Measurements from ENCODE around the gene SSH3.

The SSH3 gene

GRCh38 chr11:67345920-67346819 is 42.8 kb downstream of the SSH3 start:
- Histone ChIP-seq H3K4me3 (no peak overlapping the region), H3K36me3 (peaks cover 0 to 4% (median 0%) of the 10 kb centered on the region in 11 experiments; a peak in 1 of 22 replicates), H3K9ac (no peak overlapping the region), H3K4me1 (peaks cover 28 to 67% (median 51%) of the 10 kb centered on the region in 10 experiments), H3K9me3 (replicated peaks in 1 of 11) (peaks cover 0 to 12% (median 8%) of the 10 kb centered on the region in 11 experiments; a peak in 17 of 22 replicates), H3K27ac (no peak overlapping the region), H4K20me1 (peaks cover 0 to 6% (median 0%) of the 10 kb centered on the region in 11 experiments; a peak in 2 of 22 replicates), H3K27me3 (no peaks in the 10 kb centered on the region), H3K4me2 (peak overlapping the region in 9 of 11 experiments; percentile 11 to 40 (median 17); a peak in 11 of 22 replicates)
- TF ChIP-seq Cebpa-rat (IDR thresholded peaks at IDR 0.05) = no peak

- Histone ChIP-seq H3K4me3 (no peak overlapping the region), H4K20me1 (peaks cover 0 to 6% (median 0%) of the 10 kb centered on the region in 11 experiments; a peak in 2 of 22 replicates), H3K9ac (peak overlapping the region in 2 of 11 experiments; percentile 16 to 24; a peak in 1 of 22 replicates), H3K4me2 (no peak overlapping the region), H3K4me1 (peaks cover 43 to 81% (median 69%) of the 10 kb centered on the region in 10 experiments), H3K9me3 (replicated peaks in 1 of 11) (no peaks in the 10 kb centered on the region), H3K27ac (no peak overlapping the region), H3K36me3 (no peaks in the 10 kb centered on the region), H3K27me3 (no peaks in the 10 kb centered on the region)
- TF ChIP-seq Cebpa-rat (IDR thresholded peaks at IDR 0.05) = no peak
Measured at GRCh38 chr11:67347964-67348749, 44.8 kb downstream of the SSH3 start.

- H3K27ac ChIP-seq = no peak overlapping the region
- H3K27me3 ChIP-seq = no peaks in the 10 kb centered on the region
- no peaks in the 10 kb centered on the region for H3K9me3 ChIP-seq (replicated peaks in 1 of 11)
- no peak for TF ChIP-seq Cebpa-rat (IDR thresholded peaks at IDR 0.05)
- H3K4me2 ChIP-seq = peak overlapping the region in 2 of 11 experiments; percentile 3 to 18; a peak in 1 of 22 replicates
- peaks cover 0 to 6% (median 0%) of the 10 kb centered on the region in 11 experiments; a peak in 2 of 22 replicates for H4K20me1 ChIP-seq
- H3K4me3 ChIP-seq = no peak overlapping the region
- peaks cover 43 to 79% (median 71%) of the 10 kb centered on the region in 10 experiments for H3K4me1 ChIP-seq
- peak overlapping the region in 2 of 11 experiments; percentile 15 to 16; a peak in 1 of 22 replicates for H3K9ac ChIP-seq
- no peaks in the 10 kb centered on the region for H3K36me3 ChIP-seq
Measured at GRCh38 chr11:67349036-67349435, 45.7 kb downstream of the SSH3 start.

GRCh38 chr11:67349457-67349856 is 46.1 kb downstream of the SSH3 start:
- H3K4me3 ChIP-seq = no peak overlapping the region
- H3K36me3 ChIP-seq = no peaks in the 10 kb centered on the region
- no peaks in the 10 kb centered on the region for H3K9me3 ChIP-seq (replicated peaks in 1 of 11)
- peaks cover 43 to 79% (median 71%) of the 10 kb centered on the region in 10 experiments for H3K4me1 ChIP-seq
- H3K9ac ChIP-seq = peak overlapping the region in 1 of 11 experiments; percentile 15; a peak in 1 of 22 replicates
- peaks cover 0 to 6% (median 0%) of the 10 kb centered on the region in 11 experiments; a peak in 2 of 22 replicates for H4K20me1 ChIP-seq
- H3K27ac ChIP-seq = no peak overlapping the region
- no peak for TF ChIP-seq Cebpa-rat (IDR thresholded peaks at IDR 0.05)
- peak overlapping the region in 3 of 11 experiments; percentile 3 to 35 (median 18); a peak in 3 of 22 replicates for H3K4me2 ChIP-seq
- H3K27me3 ChIP-seq = no peaks in the 10 kb centered on the region

- Histone ChIP-seq H3K27ac (no peak overlapping the region), H3K4me2 (peak overlapping the region in 6 of 11 experiments; percentile 3 to 35 (median 21); a peak in 4 of 22 replicates), H3K4me1 (peaks cover 45 to 79% (median 71%) of the 10 kb centered on the region in 10 experiments), H3K4me3 (no peak overlapping the region), H3K9ac (peak overlapping the region in 1 of 11 experiments; percentile 15; a peak in 1 of 22 replicates), H3K27me3 (no peaks in the 10 kb centered on the region), H3K36me3 (no peaks in the 10 kb centered on the region), H3K9me3 (replicated peaks in 1 of 11) (no peaks in the 10 kb centered on the region), H4K20me1 (peaks cover 0 to 6% (median 0%) of the 10 kb centered on the region in 11 experiments; a peak in 2 of 22 replicates)
- no peak for TF ChIP-seq Cebpa-rat (IDR thresholded peaks at IDR 0.05)
Measured at GRCh38 chr11:67349928-67350465, 46.7 kb downstream of the SSH3 start.

- TF ChIP-seq Cebpa-rat (IDR thresholded peaks at IDR 0.05) = no peak
Measured at GRCh38 chr11:67351275-67352005, 48.1 kb downstream of the SSH3 start.

GRCh38 chr11:67352546-67353316 is 49.4 kb downstream of the SSH3 start:
- H3K36me3 ChIP-seq = no peaks in the 10 kb centered on the region
- peaks cover 0 to 6% (median 0%) of the 10 kb centered on the region in 11 experiments; a peak in 2 of 22 replicates for H4K20me1 ChIP-seq
- no peak for TF ChIP-seq Cebpa-rat (IDR thresholded peaks at IDR 0.05)
- no peaks in the 10 kb centered on the region for H3K27me3 ChIP-seq
- H3K4me3 ChIP-seq = peak overlapping the region; percentile 60 to 83 (median 70)
- H3K4me1 ChIP-seq = peaks cover 64 to 90% (median 82%) of the 10 kb centered on the region in 10 experiments
- H3K9ac ChIP-seq = peak overlapping the region; percentile 82 to 96 (median 91)
- H3K9me3 ChIP-seq (replicated peaks in 1 of 11) = no peaks in the 10 kb centered on the region
- peak overlapping the region; percentile 87 to 99 (median 96) for H3K27ac ChIP-seq
- peak overlapping the region; percentile 91 to 100 (median 99) for H3K4me2 ChIP-seq

More at GRCh38 chr11:67351275-67352005, 48.1 kb downstream of the SSH3 start:
- peaks cover 55 to 79% (median 71%) of the 10 kb centered on the region in 10 experiments for H3K4me1 ChIP-seq
- no peaks in the 10 kb centered on the region for H3K9me3 ChIP-seq (replicated peaks in 1 of 11)
- peak overlapping the region; percentile 6 to 96 (median 58); a peak in 16 of 22 replicates for H3K9ac ChIP-seq
- peak overlapping the region; percentile 91 to 100 (median 99) for H3K4me2 ChIP-seq
- peak overlapping the region in 3 of 10 experiments; percentile 14 to 44 (median 36); a peak in 3 of 20 replicates for H3K4me3 ChIP-seq
- H3K27me3 ChIP-seq = no peaks in the 10 kb centered on the region
- H3K27ac ChIP-seq = peak overlapping the region in 9 of 11 experiments; percentile 41 to 99 (median 54); a peak in 17 of 22 replicates
- peaks cover 0 to 6% (median 0%) of the 10 kb centered on the region in 11 experiments; a peak in 2 of 22 replicates for H4K20me1 ChIP-seq
- H3K36me3 ChIP-seq = no peaks in the 10 kb centered on the region

Data from BLaER1 treated with 17β-estradiol and CSF1 and Interleukin-3, amounts not matched to agents 10 nM and 100 nM (cell line).